ENCODE measurements around the gene ELOVL1. TPM values are rescaled to one million over a fixed set of nuclear protein-coding genes. Genes with fewer than 3 reads are reported as not detected.

The ELOVL1 gene
- total RNA-seq (2014; rRNA removed; shearing (Covaris generic)), result 47.2 and 57.5 TPM in 2 replicates

DNA sequence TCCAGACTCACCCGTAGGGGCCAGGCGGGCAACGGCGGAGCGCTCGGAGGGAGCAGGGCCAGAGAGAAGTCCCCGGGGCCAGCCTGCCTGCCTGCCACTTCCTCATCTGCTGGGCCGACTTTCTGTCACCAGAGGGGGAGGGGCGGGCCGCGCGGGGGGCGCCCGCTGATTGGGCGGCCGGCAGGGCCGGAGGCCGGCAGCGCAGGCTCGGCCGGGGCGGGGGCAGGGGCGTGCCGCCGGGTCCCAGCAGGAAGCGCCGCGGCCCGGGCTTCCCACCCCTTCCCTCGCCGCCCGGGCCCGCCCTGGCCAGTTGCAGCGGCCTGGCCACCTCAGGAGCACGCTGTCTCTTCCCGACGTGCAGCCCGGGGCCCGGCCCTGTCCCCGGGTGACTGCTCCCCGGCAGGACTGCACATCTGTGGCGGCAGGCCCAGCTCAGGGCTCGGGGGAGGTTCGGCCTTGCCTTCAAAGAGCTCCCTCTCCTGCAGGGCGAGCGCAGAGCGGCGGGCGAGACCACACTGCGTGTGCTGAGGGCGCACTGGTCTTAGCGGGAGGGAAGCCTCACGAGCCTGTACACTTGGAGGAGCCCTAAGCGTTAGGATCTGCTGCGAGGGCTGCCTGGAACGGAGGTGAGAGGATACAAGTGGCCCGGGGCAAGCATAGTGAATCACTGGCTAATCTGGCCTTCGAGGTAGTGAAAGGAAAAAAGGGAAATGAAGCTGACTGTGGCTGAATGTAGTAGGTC lies at the start of gene ELOVL1:
Gene ELOVL1, minus strand, starts transcription at position 108 of the 742 bp plus-strand sequence. CDS start 2,402 bp downstream, outside the sequence.

GRCh38 chr1:43389326-43390313 lies 21.8 kb upstream of the ELOVL1 start, which contains the start of the genes MED8 and SZT2:
MED8 (minus strand) TSS chr1:43389800; CDS start chr1:43389764, 36 bp downstream.
SZT2 (plus strand) TSS chr1:43389899; CDS start chr1:43389969, 70 bp downstream.

GRCh38 chr1:43358746-43359693 lies 8.8 kb downstream of the ELOVL1 start, which contains the start of gene CDC20:
CDC20 (plus strand) TSS chr1:43358981; CDS start chr1:43359216, 235 bp downstream.

GRCh38 chr1:43337588-43337987 lies 30.2 kb downstream of the ELOVL1 start, which contains the start of gene MPL:
MPL (plus strand) TSS chr1:43337818; CDS start chr1:43337849, 31 bp downstream.

Other genes starting within 250 kb of the ELOVL1 start
- gene EBNA1BP2, start 195.7 kb downstream of the ELOVL1 start, total RNA-seq (2014; rRNA removed; shearing (Covaris generic)), result 322 and 328 TPM in 2 replicates
- gene CFAP57, start 195.7 kb downstream of the ELOVL1 start, total RNA-seq (2014; rRNA removed; shearing (Covaris generic)), result 0.11 and 0.15 TPM in 2 replicates
- gene TMEM125, start 98.0 kb downstream of the ELOVL1 start, total RNA-seq (2014; rRNA removed; shearing (Covaris generic)), result not detected in 2 replicates
- not detected in 2 replicates for gene C1orf210, start 82.4 kb downstream of the ELOVL1 start, total RNA-seq (2014; rRNA removed; shearing (Covaris generic))
- gene TIE1, start 67.0 kb downstream of the ELOVL1 start, total RNA-seq (2014; rRNA removed; shearing (Covaris generic)), result 4.5 and 6.1 TPM in 2 replicates
- 1.7 TPM in 1 of 2 replicates, not detected in the other for gene MPL, start 30.2 kb downstream of the ELOVL1 start, total RNA-seq (2014; rRNA removed; shearing (Covaris generic))
- 194 and 201 TPM in 2 replicates for gene CDC20, start 9.0 kb downstream of the ELOVL1 start, total RNA-seq (2014; rRNA removed; shearing (Covaris generic))
- gene MED8, start 21.8 kb upstream of the ELOVL1 start, total RNA-seq (2014; rRNA removed; shearing (Covaris generic)), result 70.4 and 73.0 TPM in 2 replicates
- 19.8 and 30.1 TPM in 2 replicates for gene SZT2, start 21.9 kb upstream of the ELOVL1 start, total RNA-seq (2014; rRNA removed; shearing (Covaris generic))
- 98.5 and 100.0 TPM in 2 replicates for gene HYI, start 85.9 kb upstream of the ELOVL1 start, total RNA-seq (2014; rRNA removed; shearing (Covaris generic))
- 48.7 and 58.2 TPM in 2 replicates for gene PTPRF, start 162.9 kb upstream of the ELOVL1 start, total RNA-seq (2014; rRNA removed; shearing (Covaris generic))